ENCODE data around the gene CENPL. TPM values are rescaled to one million over a fixed set of nuclear protein-coding genes. Genes with fewer than 3 reads are reported as not detected.

The CENPL gene
- total and polyA plus RNA-seq, 9 of the 15 experiments (the other 6 are each of a cell fraction or from before 2014, with no cell fraction given) = 33.0 to 52.7 (median 39.7) TPM

DNA sequence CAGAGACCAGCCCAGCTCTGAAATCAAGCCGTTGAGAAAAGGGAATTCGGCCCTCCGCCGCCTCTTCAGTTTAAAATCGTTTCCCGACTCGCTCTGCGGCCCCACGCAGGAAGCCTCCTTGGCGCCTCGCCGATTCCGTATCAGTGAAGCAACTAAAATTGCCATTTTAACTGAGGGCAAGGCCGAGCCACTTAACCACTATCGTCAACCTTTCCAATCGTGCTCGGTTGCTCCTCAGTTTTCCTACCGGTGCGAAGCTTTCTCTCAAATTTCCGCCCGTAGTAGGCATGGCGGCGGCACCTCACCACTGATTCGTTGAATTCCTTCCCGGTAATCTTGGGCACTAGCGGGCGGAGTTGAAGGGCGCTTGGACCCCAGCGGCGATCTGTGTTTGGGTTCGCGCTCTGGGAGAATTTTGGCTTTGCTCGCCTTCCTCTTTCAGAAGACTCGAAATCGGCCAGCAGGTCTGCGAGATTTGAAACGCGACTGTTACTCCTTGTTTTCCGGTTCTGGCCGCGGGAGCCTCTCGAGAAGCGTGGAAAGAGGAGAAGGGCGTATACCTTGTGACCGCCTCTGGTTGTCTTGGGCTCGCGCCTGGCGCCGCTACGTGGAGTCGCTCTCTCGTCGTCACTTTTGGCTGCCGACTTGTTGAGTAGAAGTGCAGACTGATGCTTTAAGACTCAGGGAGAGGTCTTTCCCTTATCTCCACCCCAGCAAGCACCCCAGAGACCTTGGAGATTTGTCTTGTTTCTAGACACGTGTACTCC lies at the start of gene CENPL, which contains the start of gene DARS2 (continued):
- TF ChIP-seq, protein P1, sequence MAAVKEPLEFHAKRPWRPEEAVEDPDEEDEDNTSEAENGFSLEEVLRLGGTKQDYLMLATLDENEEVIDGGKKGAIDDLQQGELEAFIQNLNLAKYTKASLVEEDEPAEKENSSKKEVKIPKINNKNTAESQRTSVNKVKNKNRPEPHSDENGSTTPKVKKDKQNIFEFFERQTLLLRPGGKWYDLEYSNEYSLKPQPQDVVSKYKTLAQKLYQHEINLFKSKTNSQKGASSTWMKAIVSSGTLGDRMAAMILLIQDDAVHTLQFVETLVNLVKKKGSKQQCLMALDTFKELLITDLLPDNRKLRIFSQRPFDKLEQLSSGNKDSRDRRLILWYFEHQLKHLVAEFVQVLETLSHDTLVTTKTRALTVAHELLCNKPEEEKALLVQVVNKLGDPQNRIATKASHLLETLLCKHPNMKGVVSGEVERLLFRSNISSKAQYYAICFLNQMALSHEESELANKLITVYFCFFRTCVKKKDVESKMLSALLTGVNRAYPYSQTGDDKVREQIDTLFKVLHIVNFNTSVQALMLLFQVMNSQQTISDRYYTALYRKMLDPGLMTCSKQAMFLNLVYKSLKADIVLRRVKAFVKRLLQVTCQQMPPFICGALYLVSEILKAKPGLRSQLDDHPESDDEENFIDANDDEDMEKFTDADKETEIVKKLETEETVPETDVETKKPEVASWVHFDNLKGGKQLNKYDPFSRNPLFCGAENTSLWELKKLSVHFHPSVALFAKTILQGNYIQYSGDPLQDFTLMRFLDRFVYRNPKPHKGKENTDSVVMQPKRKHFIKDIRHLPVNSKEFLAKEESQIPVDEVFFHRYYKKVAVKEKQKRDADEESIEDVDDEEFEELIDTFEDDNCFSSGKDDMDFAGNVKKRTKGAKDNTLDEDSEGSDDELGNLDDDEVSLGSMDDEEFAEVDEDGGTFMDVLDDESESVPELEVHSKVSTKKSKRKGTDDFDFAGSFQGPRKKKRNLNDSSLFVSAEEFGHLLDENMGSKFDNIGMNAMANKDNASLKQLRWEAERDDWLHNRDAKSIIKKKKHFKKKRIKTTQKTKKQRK (IDR thresholded peaks at IDR 0.05; ENCODE audit: borderline replicate concordance, low read depth, low read length) = no peak
- TF ChIP-seq, protein P2, sequence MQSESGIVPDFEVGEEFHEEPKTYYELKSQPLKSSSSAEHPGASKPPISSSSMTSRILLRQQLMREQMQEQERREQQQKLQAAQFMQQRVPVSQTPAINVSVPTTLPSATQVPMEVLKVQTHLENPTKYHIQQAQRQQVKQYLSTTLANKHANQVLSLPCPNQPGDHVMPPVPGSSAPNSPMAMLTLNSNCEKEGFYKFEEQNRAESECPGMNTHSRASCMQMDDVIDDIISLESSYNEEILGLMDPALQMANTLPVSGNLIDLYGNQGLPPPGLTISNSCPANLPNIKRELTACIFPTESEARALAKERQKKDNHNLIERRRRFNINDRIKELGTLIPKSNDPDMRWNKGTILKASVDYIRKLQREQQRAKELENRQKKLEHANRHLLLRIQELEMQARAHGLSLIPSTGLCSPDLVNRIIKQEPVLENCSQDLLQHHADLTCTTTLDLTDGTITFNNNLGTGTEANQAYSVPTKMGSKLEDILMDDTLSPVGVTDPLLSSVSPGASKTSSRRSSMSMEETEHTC (IDR thresholded peaks at IDR 0.05) = peak; percentile 82; the same call in 1 of the 2 replicates
- no peak for TF ChIP-seq FOXA3 (CRISPR knock-in tag; conservative IDR thresholded peaks at IDR 0.05 in 1 of 2, IDR thresholded peaks at IDR 0.05 in 1 of 2)
- peak; percentile 98 for TF ChIP-seq CREM (IDR thresholded peaks at IDR 0.05; ENCODE audit: low read depth)
- TF ChIP-seq, protein P3, sequence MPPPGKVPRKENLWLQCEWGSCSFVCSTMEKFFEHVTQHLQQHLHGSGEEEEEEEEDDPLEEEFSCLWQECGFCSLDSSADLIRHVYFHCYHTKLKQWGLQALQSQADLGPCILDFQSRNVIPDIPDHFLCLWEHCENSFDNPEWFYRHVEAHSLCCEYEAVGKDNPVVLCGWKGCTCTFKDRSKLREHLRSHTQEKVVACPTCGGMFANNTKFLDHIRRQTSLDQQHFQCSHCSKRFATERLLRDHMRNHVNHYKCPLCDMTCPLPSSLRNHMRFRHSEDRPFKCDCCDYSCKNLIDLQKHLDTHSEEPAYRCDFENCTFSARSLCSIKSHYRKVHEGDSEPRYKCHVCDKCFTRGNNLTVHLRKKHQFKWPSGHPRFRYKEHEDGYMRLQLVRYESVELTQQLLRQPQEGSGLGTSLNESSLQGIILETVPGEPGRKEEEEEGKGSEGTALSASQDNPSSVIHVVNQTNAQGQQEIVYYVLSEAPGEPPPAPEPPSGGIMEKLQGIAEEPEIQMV (tag; conservative IDR thresholded peaks at IDR 0.05; ENCODE audit: low read depth) = no peak
- no peak for TF ChIP-seq RBM14 (IDR thresholded peaks at IDR 0.05; ENCODE audit: borderline replicate concordance, insufficient read depth, low read depth, low read length)
- TF ChIP-seq, protein P4, sequence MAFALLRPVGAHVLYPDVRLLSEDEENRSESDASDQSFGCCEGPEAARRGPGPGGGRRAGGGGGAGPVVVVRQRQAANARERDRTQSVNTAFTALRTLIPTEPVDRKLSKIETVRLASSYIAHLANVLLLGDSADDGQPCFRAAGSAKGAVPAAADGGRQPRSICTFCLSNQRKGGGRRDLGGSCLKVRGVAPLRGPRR (CRISPR knock-in tag; IDR thresholded peaks at IDR 0.05) = no peak
- TF ChIP-seq, protein P5, sequence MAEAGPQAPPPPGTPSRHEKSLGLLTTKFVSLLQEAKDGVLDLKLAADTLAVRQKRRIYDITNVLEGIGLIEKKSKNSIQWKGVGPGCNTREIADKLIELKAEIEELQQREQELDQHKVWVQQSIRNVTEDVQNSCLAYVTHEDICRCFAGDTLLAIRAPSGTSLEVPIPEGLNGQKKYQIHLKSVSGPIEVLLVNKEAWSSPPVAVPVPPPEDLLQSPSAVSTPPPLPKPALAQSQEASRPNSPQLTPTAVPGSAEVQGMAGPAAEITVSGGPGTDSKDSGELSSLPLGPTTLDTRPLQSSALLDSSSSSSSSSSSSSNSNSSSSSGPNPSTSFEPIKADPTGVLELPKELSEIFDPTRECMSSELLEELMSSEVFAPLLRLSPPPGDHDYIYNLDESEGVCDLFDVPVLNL (CRISPR knock-in tag; IDR thresholded peaks at IDR 0.05; ENCODE audit: low read depth) = peak; percentile 96
- TF ChIP-seq SNRNP70 (optimal IDR thresholded peaks at IDR 0.05; ENCODE audit: low read depth, low read length) = no peak
- no peak for TF ChIP-seq ZNF316 (IDR thresholded peaks at IDR 0.05)
- TF ChIP-seq, protein P6, sequence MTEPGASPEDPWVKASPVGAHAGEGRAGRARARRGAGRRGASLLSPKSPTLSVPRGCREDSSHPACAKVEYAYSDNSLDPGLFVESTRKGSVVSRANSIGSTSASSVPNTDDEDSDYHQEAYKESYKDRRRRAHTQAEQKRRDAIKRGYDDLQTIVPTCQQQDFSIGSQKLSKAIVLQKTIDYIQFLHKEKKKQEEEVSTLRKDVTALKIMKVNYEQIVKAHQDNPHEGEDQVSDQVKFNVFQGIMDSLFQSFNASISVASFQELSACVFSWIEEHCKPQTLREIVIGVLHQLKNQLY (CRISPR knock-in tag; conservative IDR thresholded peaks at IDR 0.05) = no peak; a peak in 1 of 4 replicates
- peak; percentile 18; the same call in 1 of the 2 replicates for TF ChIP-seq MTA2 (IDR thresholded peaks at IDR 0.05; ENCODE audit: low read depth)
